CD4-positive, alpha-beta T cell (primary cell): Measurements from ENCODE around the gene CROCC2. TPM values are rescaled to one million over a fixed set of nuclear protein-coding genes. Genes with fewer than 3 reads are reported as not detected.

ENCODE experiments used
- ATAC-seq: fragments of 200-7000 bp; cut with Tn5 transposase; one replicate; pipeline ENCODE4 v1.10.0; 2022; ENCODE audit warnings: mild to moderate bottlenecking; ENCODE audit not compliant: poor library complexity
- CTCF ChIA-PET: fragments of 350-600 bp; sonication (Branson Sonifier 250); formaldehyde crosslinking; loops from one replicate; lab custom pipeline; 2021; ENCODE audit warnings: antibody characterized with exemption, inconsistent platforms; lab: Charles Lee
- POLR2A ChIA-PET: fragments of 350-600 bp; sonication (Branson Sonifier 250); formaldehyde crosslinking; loops from one replicate; lab custom pipeline; 2021; ENCODE audit warnings: antibody characterized with exemption, inconsistent platforms; lab: Charles Lee
- DNase-seq, 14 experiments: peaks; one replicate each; pipeline ENCODE4 v3.0.0-alpha.2; 2013 to 2020; ENCODE audit warnings: mixed read lengths in 2 of 14
- H3K27ac ChIP-seq, 2 donors: one replicate each; pipeline versions ENCODE4 v1.5.1 to v1.7.0; 2013; ENCODE audit warnings: low read length in 2 of 2, low read depth in 1 of 2, mild to moderate bottlenecking in 1 of 2
- H3K27me3 ChIP-seq, 2 experiments: 1 replicate in 1 of 2; 2 replicates in 1 of 2; pipeline versions ENCODE4 v1.6.1 to v1.7.0; 2013; ENCODE audit warnings: low read length in 2 of 2, control low read depth in 1 of 2, mild to moderate bottlenecking in 1 of 2, moderate library complexity in 1 of 2; ENCODE audit not compliant: insufficient read depth in 2 of 2, control insufficient read depth in 1 of 2
- H3K36me3 ChIP-seq: one replicate; pipeline ENCODE4 v1.6.1; 2013; ENCODE audit warnings: low read length, control low read depth; ENCODE audit not compliant: insufficient read depth
- H3K4me1 ChIP-seq: one replicate; pipeline ENCODE4 v1.6.1; 2013; ENCODE audit warnings: low read length, control low read depth; ENCODE audit not compliant: insufficient read depth
- H3K4me3 ChIP-seq: one replicate; pipeline ENCODE4 v1.5.1; 2013; ENCODE audit warnings: mild to moderate bottlenecking, low read length, moderate library complexity
- H3K9me3 ChIP-seq, 2 experiments: 1 replicate in 1 of 2; 2 replicates in 1 of 2; pipeline versions ENCODE4 v1.6.1 to v1.7.0; 2013; ENCODE audit warnings: low read length in 2 of 2, mild to moderate bottlenecking in 2 of 2, control low read depth in 1 of 2, moderate library complexity in 1 of 2; ENCODE audit not compliant: control insufficient read depth in 1 of 2, insufficient read depth in 1 of 2
- H3K27ac Mint-ChIP-seq: one replicate; pipeline ENCODE4 v1.8.0; 2020; ENCODE audit warnings: mixed read lengths
- H3K27me3 Mint-ChIP-seq: one replicate; pipeline ENCODE4 v1.8.0; 2021; ENCODE audit warnings: mixed read lengths
- H3K36me3 Mint-ChIP-seq: one replicate; pipeline ENCODE4 v1.8.0; 2021; ENCODE audit warnings: low read depth, mixed read lengths
- H3K4me1 Mint-ChIP-seq: one replicate; pipeline ENCODE4 v1.8.0; 2021; ENCODE audit warnings: low read depth, mixed read lengths
- H3K4me3 Mint-ChIP-seq: one replicate; pipeline ENCODE4 v1.8.0; 2020; ENCODE audit warnings: mild to moderate bottlenecking, mixed read lengths
- H3K9me3 Mint-ChIP-seq: one replicate; pipeline ENCODE4 v1.8.0; 2020; ENCODE audit warnings: mixed read lengths
- intact Hi-C, 2 experiments: fragments of 100-400 bp; cut with DNase I in 1 of 2; cut with micrococcal nuclease in 1 of 2; formaldehyde crosslinking; loops; one replicate each; pipeline versions ENCODE4 v1.15.1 to v1.9.0; 2023 to 2025; cut with DNase I, micrococcal nuclease
- total RNA-seq, 174 experiments: library from RNA in 2 of 174; stranded (reverse) in 2 of 174; gene quantifications; one replicate each; pipeline ENCODE4 v1.2.3 and lab custom pipeline; 2021 to 2026
- TF ChIP-seq, protein P1 (sequence below): fragments of 200-600 bp; IDR thresholded peaks from one replicate; pipeline ENCODE4 v1.8.0; 2022; ENCODE audit warnings: antibody characterized with exemption, mild to moderate bottlenecking

CROCC2 gene
- total RNA-seq, 2 experiments from 2014 or later, result not detected

DNA sequence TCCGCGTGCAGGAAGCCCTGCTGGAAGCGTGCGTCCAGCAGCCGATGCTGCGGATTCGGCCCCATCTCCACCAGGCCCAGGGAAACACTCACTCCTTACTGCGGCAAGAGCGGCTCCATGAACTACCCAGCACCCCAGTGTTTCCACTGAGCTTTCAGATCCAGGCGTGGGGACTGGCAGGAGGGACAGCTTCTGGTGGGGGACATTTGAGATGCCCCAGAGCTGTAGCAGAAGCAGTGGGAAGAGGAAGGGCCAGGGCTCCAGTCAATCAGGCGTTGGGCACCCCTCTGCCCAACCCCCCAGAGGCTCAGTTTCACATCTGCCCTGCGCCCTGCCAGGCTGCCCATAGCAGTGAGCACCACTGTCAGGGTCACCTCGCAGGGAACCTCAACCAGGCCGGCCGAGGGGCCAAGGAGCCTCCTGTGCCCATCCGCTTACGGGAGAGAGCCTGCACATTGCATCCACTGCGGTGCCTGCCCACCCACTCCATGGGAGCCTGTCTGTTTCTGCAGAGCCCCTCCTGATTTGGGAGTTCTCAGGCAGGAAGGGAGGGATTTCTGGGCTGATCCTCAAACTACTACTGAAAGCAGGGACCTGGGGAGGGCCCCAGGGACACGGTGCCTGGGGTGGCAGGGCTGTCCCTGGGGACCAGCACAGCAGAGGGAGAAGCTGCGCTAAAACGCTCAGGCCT lies 32.9 kb upstream of the CROCC2 start:
- Mint-ChIP-seq H3K36me3 (no peaks in the 10 kb centered on the region), H3K4me3 (no peak overlapping the region), H3K4me1 (no peaks in the 10 kb centered on the region), H3K27ac (no peak overlapping the region), H3K9me3 (no peaks in the 10 kb centered on the region), H3K27me3 (no peaks in the 10 kb centered on the region)
- H3K4me3 ChIP-seq, result no peak overlapping the region
- CTCF ChIA-PET, result no interaction called here
- POLR2A ChIA-PET, result no interaction called here
- ATAC-seq, result no peak
- no peaks in the 10 kb centered on the region for H3K9me3 ChIP-seq
- no peak overlapping the region for H3K27ac ChIP-seq
- H3K4me1 ChIP-seq, result no peaks in the 10 kb centered on the region
- no peaks in the 10 kb centered on the region for H3K27me3 ChIP-seq
- DNase-seq, result no peak
- no peaks in the 10 kb centered on the region for H3K36me3 ChIP-seq
- TF ChIP-seq, protein P1, sequence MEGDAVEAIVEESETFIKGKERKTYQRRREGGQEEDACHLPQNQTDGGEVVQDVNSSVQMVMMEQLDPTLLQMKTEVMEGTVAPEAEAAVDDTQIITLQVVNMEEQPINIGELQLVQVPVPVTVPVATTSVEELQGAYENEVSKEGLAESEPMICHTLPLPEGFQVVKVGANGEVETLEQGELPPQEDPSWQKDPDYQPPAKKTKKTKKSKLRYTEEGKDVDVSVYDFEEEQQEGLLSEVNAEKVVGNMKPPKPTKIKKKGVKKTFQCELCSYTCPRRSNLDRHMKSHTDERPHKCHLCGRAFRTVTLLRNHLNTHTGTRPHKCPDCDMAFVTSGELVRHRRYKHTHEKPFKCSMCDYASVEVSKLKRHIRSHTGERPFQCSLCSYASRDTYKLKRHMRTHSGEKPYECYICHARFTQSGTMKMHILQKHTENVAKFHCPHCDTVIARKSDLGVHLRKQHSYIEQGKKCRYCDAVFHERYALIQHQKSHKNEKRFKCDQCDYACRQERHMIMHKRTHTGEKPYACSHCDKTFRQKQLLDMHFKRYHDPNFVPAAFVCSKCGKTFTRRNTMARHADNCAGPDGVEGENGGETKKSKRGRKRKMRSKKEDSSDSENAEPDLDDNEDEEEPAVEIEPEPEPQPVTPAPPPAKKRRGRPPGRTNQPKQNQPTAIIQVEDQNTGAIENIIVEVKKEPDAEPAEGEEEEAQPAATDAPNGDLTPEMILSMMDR, result no peak
- intact Hi-C loops, result no loop called here

- POLR2A ChIA-PET, result no interaction called here
- DNase-seq, result peak in 1 of 14 experiments; percentile 25
- ATAC-seq, result no peak
Measured at GRCh38 chr2:240873805-240874714, 32.1 kb upstream of the CROCC2 start.

GRCh38 chr2:240874715-240875227 lies 31.4 kb upstream of the CROCC2 start:
- H3K9me3 Mint-ChIP-seq, result no peaks in the 10 kb centered on the region
- no peaks in the 10 kb centered on the region for H3K27me3 Mint-ChIP-seq
- ATAC-seq (no peak), DNase-seq (peak in 1 of 14 experiments; percentile 25)
- no peaks in the 10 kb centered on the region for H3K27me3 ChIP-seq
- ChIA-PET CTCF (no interaction called here), POLR2A (no interaction called here)
- H3K4me3 ChIP-seq, result no peak overlapping the region
- H3K9me3 ChIP-seq, result no peaks in the 10 kb centered on the region
- H3K36me3 ChIP-seq, result no peaks in the 10 kb centered on the region
- no peak overlapping the region for H3K27ac Mint-ChIP-seq
- H3K4me1 Mint-ChIP-seq, result no peaks in the 10 kb centered on the region
- intact Hi-C loops, result no loop called here
- H3K4me3 Mint-ChIP-seq, result no peak overlapping the region
- no peaks in the 10 kb centered on the region for H3K36me3 Mint-ChIP-seq
- no peaks in the 10 kb centered on the region for H3K4me1 ChIP-seq
- TF ChIP-seq, protein P1, result no peak
- H3K27ac ChIP-seq, result no peak overlapping the region

More at GRCh38 chr2:240873805-240874714, 32.1 kb upstream of the CROCC2 start:
- H3K27me3 Mint-ChIP-seq, result no peaks in the 10 kb centered on the region
- H3K4me3 ChIP-seq, result no peak overlapping the region
- H3K4me1 Mint-ChIP-seq, result no peaks in the 10 kb centered on the region
- intact Hi-C loops, result no loop called here
- CTCF ChIA-PET, result no interaction called here
- H3K27ac ChIP-seq, result no peak overlapping the region
- TF ChIP-seq, protein P1, result no peak
- no peaks in the 10 kb centered on the region for H3K36me3 ChIP-seq
- H3K27me3 ChIP-seq, result no peaks in the 10 kb centered on the region
- no peaks in the 10 kb centered on the region for H3K9me3 ChIP-seq
- H3K27ac Mint-ChIP-seq, result no peak overlapping the region
- H3K36me3 Mint-ChIP-seq, result no peaks in the 10 kb centered on the region
- H3K9me3 Mint-ChIP-seq, result no peaks in the 10 kb centered on the region
- H3K4me1 ChIP-seq, result no peaks in the 10 kb centered on the region
- H3K4me3 Mint-ChIP-seq, result no peak overlapping the region
